ENCODE data around the gene ABLIM1.

GRCh38 chr10:114430688-114431413 lies 227.2 kb downstream of the ABLIM1 start:
- TF ChIP-seq POLR2A (IDR thresholded peaks at IDR 0.05) (no peak), CTCF (IDR thresholded peaks at IDR 0.05) (no peak)
